HCT116 (cell line): ENCODE results near the gene IL1R2.

Experiments used
- CTCF ChIP-seq, 3 experiments: fragments of 200-600 bp in 1 of 3; sonication (generic) in 1 of 3; IDR thresholded peaks in 2 of 3; conservative IDR thresholded peaks in 1 of 3; 2 replicates each; pipeline ENCODE4 v1.5.1; 2012 to 2017; ENCODE audit warnings: low read depth in 2 of 3, low read length in 2 of 3, antibody characterized with exemption in 1 of 3, borderline replicate concordance in 1 of 3, control low read depth in 1 of 3, mild to moderate bottlenecking in 1 of 3, mixed read lengths in 1 of 3, mixed run types in 1 of 3, moderate library complexity in 1 of 3; ENCODE audit not compliant: insufficient read depth in 1 of 3
- EZH2 ChIP-seq: fragments of 200-600 bp; sonication (generic); IDR thresholded peaks from 2 replicates; pipeline ENCODE4 v1.6.1; 2017; ENCODE audit warnings: antibody characterized with exemption, mixed run types
- POLR2A ChIP-seq: IDR thresholded peaks from 2 replicates; pipeline ENCODE4 v1.7.0; 2011; ENCODE audit warnings: borderline replicate concordance; ENCODE audit not compliant: insufficient read depth, insufficient read length; ENCODE audit errors: extremely low read depth
- REST ChIP-seq: IDR thresholded peaks from 2 replicates; pipeline ENCODE4 v1.6.1; 2012; ENCODE audit warnings: low read depth
- SP1 ChIP-seq: IDR thresholded peaks from 2 replicates; pipeline ENCODE4 v1.6.1; 2012; ENCODE audit warnings: low read depth
- ZNF274 ChIP-seq: fragments of 200-500 bp; sonication (Bioruptor generic); IDR thresholded peaks from 2 replicates; pipeline ENCODE4 v1.6.1; 2014; ENCODE audit warnings: mild to moderate bottlenecking, low read depth, low read length, inconsistent platforms

- TF ChIP-seq POLR2A = no peak
- no peak for TF ChIP-seq CTCF (IDR thresholded peaks at IDR 0.05 in 2 of 3, conservative IDR thresholded peaks at IDR 0.05 in 1 of 3; ENCODE audit: borderline replicate concordance in 1 of 3, insufficient read depth in 1 of 3, low read depth in 2 of 3, low read length in 2 of 3)
- TF ChIP-seq REST = no peak
- TF ChIP-seq SP1 = no peak
- TF ChIP-seq ZNF274 = no peak
- TF ChIP-seq EZH2 = no peak
Observed at GRCh38 chr2:102029952-102030351, 38.2 kb downstream of the IL1R2 start.
